GM18870 (cell line): ENCODE measurements around the gene PRSS58.

Experiments
- ATAC-seq: cut with Tn5 transposase; IDR thresholded peaks from one replicate; pipeline ENCODE4 v1.9.1; 2021; ENCODE audit warnings: moderate library complexity; ENCODE audit not compliant: unreplicated experiment

The PRSS58 gene

GRCh38 chr7:142228537-142229104 is 29.2 kb downstream of the PRSS58 start:
- ATAC-seq = no peak
